Stimulated activated memory B cell treated with anti-CD40 and anti-IgM and Interleukin-4, amounts not matched to agents 10 μg/mL and 1 μg/mL and 100 μg/mL, for 72 hours (primary cell): Measurements from ENCODE around the gene RGS9BP.
"Not testable (repeated sequence)": the region's sequence is repeated elsewhere in the genome, so short reads cannot be mapped to it uniquely, and the experiment has no call there.

Experiments used
- ATAC-seq: fragments of 150-1000 bp; cut with Tn5 transposase; 2 replicates; pipeline ENCODE4 v1.10.0; 2021
- H3K27ac Mint-ChIP-seq: one replicate; pipeline ENCODE4 v1.8.0; 2022; ENCODE audit warnings: mild to moderate bottlenecking, mixed read lengths
- H3K27me3 Mint-ChIP-seq: one replicate; pipeline ENCODE4 v1.8.0; 2022; ENCODE audit warnings: mixed read lengths
- H3K36me3 Mint-ChIP-seq: one replicate; pipeline ENCODE4 v1.8.0; 2022; ENCODE audit warnings: mixed read lengths
- H3K4me1 Mint-ChIP-seq: one replicate; pipeline ENCODE4 v1.8.0; 2022; ENCODE audit warnings: mixed read lengths
- H3K4me3 Mint-ChIP-seq: one replicate; pipeline ENCODE4 v1.8.0; 2022; ENCODE audit warnings: mild to moderate bottlenecking, moderate library complexity, mixed read lengths
- H3K9me3 Mint-ChIP-seq: one replicate; pipeline ENCODE4 v1.8.0; 2022; ENCODE audit warnings: mixed read lengths

The RGS9BP gene, protein sequence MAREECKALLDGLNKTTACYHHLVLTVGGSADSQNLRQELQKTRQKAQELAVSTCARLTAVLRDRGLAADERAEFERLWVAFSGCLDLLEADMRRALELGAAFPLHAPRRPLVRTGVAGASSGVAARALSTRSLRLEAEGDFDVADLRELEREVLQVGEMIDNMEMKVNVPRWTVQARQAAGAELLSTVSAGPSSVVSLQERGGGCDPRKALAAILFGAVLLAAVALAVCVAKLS

DNA sequence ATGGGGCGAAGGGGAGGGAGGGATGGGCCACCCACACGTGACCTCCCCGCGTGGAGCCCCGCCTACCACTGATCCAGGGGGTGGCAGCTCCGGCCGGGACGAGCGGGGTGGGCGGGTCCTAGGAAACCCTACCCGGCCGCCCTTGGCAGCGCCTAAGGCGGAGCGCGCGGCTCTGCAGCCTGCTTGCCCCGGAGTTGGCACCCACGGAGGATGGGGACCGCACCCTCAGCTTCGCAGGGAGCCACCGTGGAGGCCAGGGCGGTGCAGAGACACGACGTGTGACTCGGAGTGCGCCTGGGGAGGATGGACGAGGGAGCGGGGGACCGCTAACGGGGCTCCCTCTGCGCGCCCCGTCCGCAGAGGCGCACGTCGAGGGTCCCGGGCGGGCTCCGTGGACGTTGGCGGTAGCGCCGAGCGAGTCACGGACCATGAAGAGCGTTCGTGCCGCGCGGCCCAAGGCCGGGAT is at the start of gene RGS9BP:
Gene RGS9BP (plus strand): TSS at position 129 of the 466 bp plus-strand sequence. CDS start 416 bp downstream, outside the sequence.
- H3K9me3 Mint-ChIP-seq: no peaks in the 10 kb centered on the region
- ATAC-seq: peak; percentile 60

DNA sequence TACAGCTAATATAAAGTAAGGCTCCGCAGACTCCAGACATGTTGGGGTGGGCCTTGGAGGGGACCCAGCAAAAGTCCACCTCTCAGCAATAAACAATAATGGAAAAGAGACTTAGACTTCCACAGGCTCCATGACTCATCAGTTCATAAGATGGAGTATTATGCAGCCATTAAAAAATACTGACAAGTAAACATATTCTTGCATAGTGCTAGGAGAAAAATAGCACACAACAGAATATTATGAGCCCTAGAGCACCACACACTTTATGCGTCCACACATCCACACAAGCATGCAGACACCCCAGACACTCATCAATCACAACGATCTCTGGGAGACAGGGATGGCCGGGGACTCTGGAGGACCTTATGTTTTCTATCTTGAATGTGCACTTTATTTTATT is 48.7 kb upstream of the RGS9BP start:
- H3K27me3 Mint-ChIP-seq: no peaks in the 10 kb centered on the region
- H3K9me3 Mint-ChIP-seq: no peaks in the 10 kb centered on the region
- no peaks in the 10 kb centered on the region for H3K4me1 Mint-ChIP-seq
- no peak overlapping the region for H3K4me3 Mint-ChIP-seq
- H3K27ac Mint-ChIP-seq: no peak overlapping the region
- ATAC-seq: no peak
- H3K36me3 Mint-ChIP-seq: peaks cover 74% of the 10 kb centered on the region

More for the DNA sequence above, at the start of gene RGS9BP:
- H3K27me3 Mint-ChIP-seq: peaks cover 10% of the 10 kb centered on the region
- peak within 1 kb of the TSS; percentile 11 for H3K27ac Mint-ChIP-seq
- H3K4me3 Mint-ChIP-seq: peak within 1 kb of the TSS; percentile 89
- H3K4me1 Mint-ChIP-seq: peaks cover 26% of the 10 kb centered on the region
- no peaks in the 10 kb centered on the region for H3K36me3 Mint-ChIP-seq

DNA sequence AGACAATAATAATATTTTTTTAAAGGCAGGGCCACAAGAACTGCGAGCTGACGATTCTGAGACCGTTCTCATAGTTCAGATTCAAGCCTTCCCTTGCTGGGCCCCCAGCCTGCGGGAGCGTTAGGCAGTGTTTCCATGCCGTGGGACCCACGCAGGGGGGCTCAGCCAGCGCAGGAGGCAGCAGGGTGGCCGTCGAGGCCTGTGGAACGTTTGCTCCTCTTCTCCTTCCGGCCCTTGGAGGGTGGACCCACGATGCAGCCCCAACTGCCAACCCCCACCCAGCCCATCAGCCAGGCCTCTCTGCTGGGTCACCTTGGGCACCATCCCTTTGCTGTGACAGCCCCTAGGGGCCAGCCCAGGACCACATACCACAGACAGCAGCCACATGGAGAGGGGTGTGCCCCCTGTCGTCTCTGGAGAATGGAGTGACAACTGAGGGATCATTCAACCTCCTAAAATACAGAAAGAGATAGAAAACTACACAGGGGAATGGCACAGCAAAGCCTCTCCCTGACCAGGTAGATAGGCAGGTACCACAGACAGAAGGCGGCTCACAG is 47.9 kb upstream of the RGS9BP start:
- H3K4me3 Mint-ChIP-seq: no peak overlapping the region
- H3K27me3 Mint-ChIP-seq: no peaks in the 10 kb centered on the region
- no peaks in the 10 kb centered on the region for H3K9me3 Mint-ChIP-seq
- no peaks in the 10 kb centered on the region for H3K4me1 Mint-ChIP-seq
- peaks cover 69% of the 10 kb centered on the region for H3K36me3 Mint-ChIP-seq
- H3K27ac Mint-ChIP-seq: no peak overlapping the region
- no peak for ATAC-seq

DNA sequence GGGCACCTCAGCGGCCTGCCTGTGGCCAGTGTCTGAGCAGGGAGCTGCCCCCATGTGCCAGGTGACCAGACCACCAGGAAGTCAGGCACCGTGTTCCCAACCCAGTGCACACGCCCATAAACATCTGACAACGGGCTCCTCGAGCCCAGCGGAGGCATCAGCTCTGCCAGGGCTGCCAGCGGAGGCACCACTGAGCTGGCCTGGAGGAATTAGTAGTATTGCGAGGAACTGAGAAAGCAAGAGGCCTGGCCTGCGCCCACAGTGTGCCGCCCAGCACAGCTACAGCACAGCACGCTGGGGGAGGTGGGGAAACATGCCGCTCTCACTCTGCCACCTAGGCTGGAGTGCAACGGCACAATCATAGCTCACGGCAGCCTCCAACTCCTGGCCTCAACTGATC is 45.3 kb upstream of the RGS9BP start:
- Mint-ChIP-seq H3K4me3 (no peak overlapping the region), H3K27ac (no peak overlapping the region), H3K4me1 (no peaks in the 10 kb centered on the region), H3K36me3 (peaks cover 66% of the 10 kb centered on the region), H3K9me3 (no peaks in the 10 kb centered on the region), H3K27me3 (no peaks in the 10 kb centered on the region)
- no peak for ATAC-seq

DNA sequence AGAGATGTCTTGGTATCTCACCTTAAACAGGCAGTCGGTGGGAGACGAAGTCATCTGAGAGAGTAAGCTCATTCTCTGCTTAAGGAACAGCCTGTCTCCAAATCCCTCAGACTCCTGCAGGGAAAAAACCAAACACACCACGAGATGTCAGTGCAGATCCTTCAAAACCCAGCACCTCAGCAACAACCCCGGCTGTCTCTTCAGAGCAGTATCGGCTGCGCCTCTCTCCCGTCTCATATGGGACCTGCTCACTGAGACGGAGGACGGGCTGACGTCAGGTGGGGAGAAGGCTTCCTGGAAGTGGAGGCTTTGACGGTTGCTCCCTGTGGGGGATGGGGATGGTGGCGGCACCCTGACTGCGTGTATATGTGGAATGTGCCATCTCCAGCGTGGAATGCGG is 44.3 kb upstream of the RGS9BP start:
- no peak for ATAC-seq
- Mint-ChIP-seq H3K9me3 (no peaks in the 10 kb centered on the region), H3K4me3 (no peak overlapping the region), H3K36me3 (peaks cover 67% of the 10 kb centered on the region), H3K4me1 (no peaks in the 10 kb centered on the region), H3K27ac (no peak overlapping the region), H3K27me3 (no peaks in the 10 kb centered on the region)

DNA sequence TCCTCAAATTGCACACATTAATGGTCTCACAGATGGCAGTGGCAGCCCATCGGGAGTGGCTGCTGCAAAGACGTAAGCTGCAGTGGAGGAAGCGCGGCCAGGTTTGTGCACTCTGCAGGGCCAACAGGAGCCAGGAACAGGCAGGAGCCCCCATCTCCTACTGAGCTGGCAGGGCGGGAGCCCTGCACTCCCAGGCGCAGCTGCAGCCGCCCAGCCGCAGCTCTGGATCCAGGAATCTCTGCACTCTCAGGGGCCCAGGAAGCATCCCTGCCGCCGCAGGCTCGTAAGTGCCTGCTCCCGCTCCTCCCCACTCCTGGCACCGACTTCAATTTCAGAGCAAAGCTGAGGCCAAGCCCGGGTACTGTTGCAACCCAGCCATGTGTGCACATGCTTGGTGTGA is 38.2 kb upstream of the RGS9BP start:
- Mint-ChIP-seq H3K4me1 (no peaks in the 10 kb centered on the region), H3K36me3 (peaks cover 74% of the 10 kb centered on the region), H3K27me3 (no peaks in the 10 kb centered on the region), H3K9me3 (no peaks in the 10 kb centered on the region), H3K27ac (no peak overlapping the region), H3K4me3 (no peak overlapping the region)
- no peak for ATAC-seq

DNA sequence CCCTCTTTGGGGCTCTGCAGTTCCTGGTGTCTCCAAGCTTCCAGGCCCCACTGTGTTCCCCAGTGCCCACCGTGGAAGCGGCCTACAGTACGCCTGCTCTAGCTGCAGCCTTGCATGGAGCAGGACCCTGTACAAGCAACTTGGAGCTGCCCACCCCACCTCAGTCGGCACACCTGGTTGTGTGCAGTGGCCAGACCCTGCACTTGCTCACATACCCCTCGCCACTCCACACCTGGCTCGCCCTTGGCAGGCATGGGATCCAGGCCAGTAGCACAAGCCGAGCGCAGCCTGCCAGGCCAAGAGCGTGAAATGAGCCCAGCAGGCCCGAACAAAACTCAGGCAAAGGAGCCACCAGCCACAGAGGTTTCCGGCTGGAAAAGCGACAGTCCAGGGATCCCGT is 37.0 kb upstream of the RGS9BP start:
- Mint-ChIP-seq H3K27me3 (no peaks in the 10 kb centered on the region), H3K9me3 (no peaks in the 10 kb centered on the region), H3K27ac (no peak overlapping the region), H3K4me3 (no peak overlapping the region), H3K4me1 (no peaks in the 10 kb centered on the region), H3K36me3 (peaks cover 77% of the 10 kb centered on the region)
- ATAC-seq: no peak

DNA sequence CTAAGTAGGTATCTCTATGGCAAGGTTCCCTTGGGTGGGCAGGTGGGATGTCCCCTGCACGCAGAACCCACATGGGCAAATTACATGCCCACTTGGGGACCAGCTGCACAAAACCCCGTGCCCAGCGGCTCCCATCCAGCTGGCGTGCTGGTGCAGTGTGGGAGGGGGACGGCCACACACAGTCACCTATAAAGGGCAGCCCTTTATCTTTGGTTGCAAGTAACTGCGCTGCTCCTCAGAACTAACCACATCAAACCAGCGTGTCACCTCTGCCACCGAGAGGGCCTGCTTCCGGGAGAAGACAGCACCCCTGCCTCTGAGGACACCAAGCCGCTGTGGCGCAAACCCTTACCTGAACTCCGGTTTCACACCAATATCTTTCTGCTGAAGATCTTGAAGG is 32.9 kb upstream of the RGS9BP start:
- Mint-ChIP-seq H3K27ac (no peak overlapping the region), H3K4me3 (no peak overlapping the region), H3K9me3 (no peaks in the 10 kb centered on the region), H3K27me3 (no peaks in the 10 kb centered on the region), H3K36me3 (peaks cover 75% of the 10 kb centered on the region), H3K4me1 (peaks cover 15% of the 10 kb centered on the region)
- ATAC-seq: no peak

DNA sequence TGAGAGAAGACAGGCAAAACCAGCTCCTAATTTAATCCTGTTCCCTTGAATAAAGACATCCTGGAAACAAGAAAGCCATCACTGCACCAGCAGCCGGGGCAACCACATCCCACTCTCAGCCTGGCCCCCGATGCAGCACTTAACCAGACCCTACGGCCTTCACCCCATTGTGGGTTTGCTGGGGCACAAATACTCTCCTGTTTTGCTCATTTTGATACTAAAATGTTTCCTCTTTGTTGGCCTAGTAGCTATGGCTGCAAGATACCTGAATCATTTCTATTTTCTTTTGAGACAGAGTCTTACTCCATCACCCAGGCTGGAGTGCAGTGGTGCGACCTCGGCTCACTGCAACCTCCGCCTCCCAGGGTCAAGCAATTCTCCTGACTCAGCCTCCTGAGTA is 29.1 kb upstream of the RGS9BP start:
- H3K27ac Mint-ChIP-seq: no peak overlapping the region
- no peak overlapping the region for H3K4me3 Mint-ChIP-seq
- no peaks in the 10 kb centered on the region for H3K27me3 Mint-ChIP-seq
- H3K4me1 Mint-ChIP-seq: peaks cover 15% of the 10 kb centered on the region
- ATAC-seq: peak; percentile 60
- no peaks in the 10 kb centered on the region for H3K9me3 Mint-ChIP-seq
- peaks cover 65% of the 10 kb centered on the region for H3K36me3 Mint-ChIP-seq

DNA sequence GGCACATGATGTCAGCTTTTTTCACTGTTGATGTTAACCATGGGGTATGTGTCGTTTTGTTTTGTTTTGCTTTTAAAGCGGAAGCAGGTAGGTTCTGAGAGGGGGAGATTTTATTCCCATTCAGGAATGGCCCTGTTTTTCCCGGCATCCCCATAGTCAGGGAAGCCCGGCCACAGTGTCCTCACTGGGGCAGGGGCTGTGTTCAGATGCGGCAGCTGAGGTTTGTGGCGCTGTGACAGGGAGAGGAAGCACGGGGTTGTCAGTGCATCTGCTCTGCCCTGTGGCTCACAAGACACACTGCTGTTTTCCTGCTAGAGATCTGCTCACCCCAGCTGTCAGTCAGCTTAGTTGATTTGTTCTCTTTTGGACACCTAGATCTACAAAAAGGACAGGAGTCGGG is 28.3 kb upstream of the RGS9BP start:
- no peak overlapping the region for H3K4me3 Mint-ChIP-seq
- no peaks in the 10 kb centered on the region for H3K27me3 Mint-ChIP-seq
- no peaks in the 10 kb centered on the region for H3K9me3 Mint-ChIP-seq
- ATAC-seq: no peak
- peaks cover 61% of the 10 kb centered on the region for H3K36me3 Mint-ChIP-seq
- no peak overlapping the region for H3K27ac Mint-ChIP-seq
- H3K4me1 Mint-ChIP-seq: peaks cover 15% of the 10 kb centered on the region

DNA sequence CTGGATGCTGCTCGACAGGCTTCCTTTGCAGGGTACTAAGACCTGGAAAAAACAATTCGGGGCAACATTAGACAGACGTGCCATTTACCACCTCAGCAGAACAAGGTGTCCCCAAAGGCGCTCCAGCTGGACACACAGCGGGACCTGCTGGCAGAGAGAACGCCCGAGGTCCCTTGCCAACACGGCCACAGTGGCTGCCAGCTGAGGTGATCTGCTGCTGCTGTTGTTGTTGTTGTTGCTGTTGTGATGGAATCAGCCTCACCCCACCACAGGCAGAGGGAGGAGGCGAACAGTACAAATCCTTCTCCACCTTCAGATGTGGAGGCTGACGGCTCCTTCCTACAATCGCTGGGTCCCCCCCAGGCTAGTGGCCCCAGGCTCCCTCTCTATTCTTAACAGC is 25.9 kb upstream of the RGS9BP start:
- no peaks in the 10 kb centered on the region for H3K9me3 Mint-ChIP-seq
- no peak for ATAC-seq

DNA sequence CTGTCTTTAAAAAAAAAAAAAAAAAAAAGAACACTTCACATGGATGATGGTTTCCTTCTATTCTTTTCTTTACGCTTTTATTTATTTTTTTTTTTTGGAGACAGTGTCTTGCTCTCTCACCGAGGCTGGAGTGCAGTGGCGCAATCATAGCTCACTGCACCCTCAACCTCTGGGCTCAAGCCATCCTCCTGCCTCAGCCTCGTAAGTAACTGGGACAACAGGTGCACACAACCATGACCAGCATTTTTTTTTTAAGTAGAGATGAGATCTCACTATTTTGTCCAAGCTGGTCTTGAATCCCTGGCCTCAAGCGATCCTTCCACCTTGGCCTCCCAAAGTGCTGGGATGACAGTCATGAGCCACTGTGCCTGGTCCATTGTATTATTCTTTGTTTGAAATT is 25.0 kb upstream of the RGS9BP start:
- no peaks in the 10 kb centered on the region for H3K9me3 Mint-ChIP-seq
- peaks cover 22% of the 10 kb centered on the region for H3K4me1 Mint-ChIP-seq
- ATAC-seq: no peak
- H3K36me3 Mint-ChIP-seq: peaks cover 47% of the 10 kb centered on the region
- no peak overlapping the region for H3K27ac Mint-ChIP-seq
- H3K4me3 Mint-ChIP-seq: no peak overlapping the region
- H3K27me3 Mint-ChIP-seq: no peaks in the 10 kb centered on the region

More for the DNA sequence above, 25.9 kb upstream of the RGS9BP start:
- Mint-ChIP-seq H3K27ac (no peak overlapping the region), H3K4me1 (peaks cover 22% of the 10 kb centered on the region), H3K36me3 (peaks cover 40% of the 10 kb centered on the region), H3K27me3 (no peaks in the 10 kb centered on the region), H3K4me3 (no peak overlapping the region)

DNA sequence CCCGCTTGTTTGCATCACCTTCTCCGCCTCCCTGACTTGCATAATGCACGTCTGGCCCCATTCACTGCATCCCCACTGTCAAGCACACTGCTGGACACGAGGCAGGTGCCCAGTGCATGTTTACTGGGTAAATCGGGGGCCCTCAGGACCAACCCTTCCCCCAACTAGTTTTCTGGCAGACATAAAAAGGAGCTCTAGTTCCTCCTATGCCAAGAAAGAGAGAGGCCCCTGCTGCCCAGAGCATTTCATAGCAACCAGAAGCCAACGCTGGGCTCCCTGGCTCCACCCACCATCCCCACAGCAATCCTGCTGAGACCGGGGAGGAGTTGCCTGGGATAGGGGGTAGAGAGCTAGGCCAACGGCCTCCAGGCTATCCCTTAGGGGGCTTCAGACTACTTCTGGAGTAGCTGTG is 23.9 kb upstream of the RGS9BP start:
- Mint-ChIP-seq H3K27me3 (no peaks in the 10 kb centered on the region), H3K4me1 (peaks cover 13% of the 10 kb centered on the region)

DNA sequence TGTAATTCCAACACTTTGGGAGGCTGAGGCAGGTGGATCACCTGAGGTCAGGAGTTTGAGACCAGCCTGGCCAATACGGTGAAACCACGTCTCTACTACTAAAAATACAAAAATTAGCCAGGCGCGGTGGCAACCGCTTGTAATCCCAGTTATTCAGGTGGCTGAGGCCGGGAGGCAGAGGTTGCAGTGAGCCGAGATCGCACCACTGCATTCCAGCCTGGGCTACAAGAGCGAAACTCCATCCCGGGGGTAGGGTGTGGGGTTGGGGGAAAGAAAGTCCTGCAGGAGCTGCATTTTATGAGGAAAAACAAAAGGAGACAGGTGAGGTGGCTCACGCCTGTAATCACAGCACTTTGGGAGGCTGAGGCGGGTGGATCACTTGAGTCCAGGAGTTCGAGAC is 23.3 kb upstream of the RGS9BP start:
- not testable (repeated sequence) for ATAC-seq, H3K4me1 Mint-ChIP-seq, H3K27me3 Mint-ChIP-seq, H3K27ac Mint-ChIP-seq, H3K4me3 Mint-ChIP-seq, H3K9me3 Mint-ChIP-seq
- peaks cover 45% of the 10 kb centered on the region for H3K36me3 Mint-ChIP-seq

More for the DNA sequence above, 23.9 kb upstream of the RGS9BP start:
- Mint-ChIP-seq H3K4me3 (no peak overlapping the region), H3K36me3 (peaks cover 51% of the 10 kb centered on the region), H3K27ac (no peak overlapping the region), H3K9me3 (no peaks in the 10 kb centered on the region)
- ATAC-seq: no peak

DNA sequence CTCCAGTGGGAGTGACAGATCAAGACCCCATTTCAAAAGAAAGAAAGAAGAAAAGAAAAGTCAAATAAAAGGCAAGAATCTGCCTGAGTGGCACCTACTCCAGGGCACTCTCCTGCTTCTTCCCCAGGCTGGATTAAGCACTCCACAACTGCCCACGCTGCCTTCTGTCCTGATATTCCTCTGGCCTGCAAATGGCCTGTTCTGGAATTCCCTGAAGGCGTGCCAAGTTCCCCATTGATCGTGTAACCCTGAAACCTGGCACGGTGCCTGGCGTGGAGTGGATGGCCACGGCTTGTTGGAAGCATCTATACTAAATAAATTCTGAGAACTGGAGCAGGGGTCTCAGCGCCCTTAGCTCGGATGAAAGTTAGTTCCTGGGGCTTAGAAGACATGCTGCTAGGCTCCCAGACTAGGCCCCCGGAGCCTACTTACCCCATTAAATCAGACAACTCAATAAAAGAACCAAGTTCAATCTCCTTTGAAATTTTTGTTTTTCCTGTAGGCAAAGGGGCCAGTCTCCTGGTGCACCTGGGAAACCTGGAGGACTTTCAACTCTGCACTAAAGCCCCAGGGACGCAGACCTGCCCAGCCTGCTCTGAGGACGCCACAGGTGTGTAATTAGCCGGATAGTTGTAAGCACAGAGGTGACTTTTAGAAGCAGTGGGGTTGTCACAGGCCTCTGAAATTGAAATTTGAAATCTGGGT is 22.6 kb upstream of the RGS9BP start:
- Mint-ChIP-seq H3K36me3 (peaks cover 41% of the 10 kb centered on the region), H3K9me3 (no peaks in the 10 kb centered on the region), H3K27me3 (no peaks in the 10 kb centered on the region), H3K27ac (no peak overlapping the region), H3K4me1 (peaks cover 7% of the 10 kb centered on the region), H3K4me3 (no peak overlapping the region)
- no peak for ATAC-seq

DNA sequence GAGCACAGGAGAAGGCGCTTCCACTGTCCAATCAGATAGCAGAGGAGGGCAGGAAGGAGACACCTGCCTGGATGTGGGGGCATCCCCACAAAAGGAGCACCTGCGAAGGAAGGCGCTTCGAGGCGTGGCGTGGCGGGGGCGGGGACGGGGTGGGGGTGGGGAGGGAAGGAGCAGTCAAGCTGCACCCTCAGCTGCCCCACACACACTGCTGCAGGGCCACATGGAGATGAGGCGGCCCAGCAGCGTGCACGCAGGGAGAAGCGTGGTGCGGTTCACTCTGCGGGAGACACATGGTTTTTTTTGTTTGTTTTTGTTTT is 22.1 kb upstream of the RGS9BP start:
- H3K4me1 Mint-ChIP-seq: peaks cover 7% of the 10 kb centered on the region
- no peaks in the 10 kb centered on the region for H3K27me3 Mint-ChIP-seq
- peaks cover 41% of the 10 kb centered on the region for H3K36me3 Mint-ChIP-seq
- H3K27ac Mint-ChIP-seq: no peak overlapping the region
- H3K9me3 Mint-ChIP-seq: no peaks in the 10 kb centered on the region
- no peak overlapping the region for H3K4me3 Mint-ChIP-seq
- no peak for ATAC-seq
